Stimulated activated CD4-positive, alpha-beta T cell treated with anti-CD3 and anti-CD28 coated beads, Interleukin-4, amount 100 ng/mL, for 48 hours (primary cell): ENCODE data around the gene CFAP210.

Source experiments
- DNase-seq, 2 donors: peaks; one replicate each; pipeline ENCODE4 v3.0.0-alpha.2; 2020; ENCODE audit warnings: low read depth in 2 of 2

The CFAP210 gene

GRCh38 chr2:169673106-169673505, 21.1 kb downstream of the CFAP210 start:
- no peak for DNase-seq

DNA sequence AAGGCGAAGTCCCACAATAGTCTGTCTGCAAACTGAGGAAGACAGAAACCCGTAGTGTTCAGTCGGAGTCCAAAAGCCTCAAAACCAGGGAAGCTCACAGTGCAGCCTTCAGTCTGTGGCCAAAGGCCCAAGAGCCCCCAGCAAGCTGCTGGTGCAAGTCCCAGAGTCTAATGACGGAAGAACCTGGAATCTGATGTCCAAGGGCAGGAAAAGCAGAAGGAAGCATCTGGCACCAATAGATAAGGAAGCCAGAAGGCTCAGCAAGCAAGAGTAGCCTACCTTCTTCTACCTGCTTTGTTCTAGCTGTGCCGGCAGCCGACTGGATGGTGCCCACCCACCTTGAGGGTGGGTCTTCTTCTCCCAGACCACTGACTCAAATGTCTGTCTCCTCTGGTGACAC, 21.8 kb downstream of the CFAP210 start:
- DNase-seq = no peak

GRCh38 chr2:169670937-169671336, 23.3 kb downstream of the CFAP210 start:
- DNase-seq = no peak

DNA sequence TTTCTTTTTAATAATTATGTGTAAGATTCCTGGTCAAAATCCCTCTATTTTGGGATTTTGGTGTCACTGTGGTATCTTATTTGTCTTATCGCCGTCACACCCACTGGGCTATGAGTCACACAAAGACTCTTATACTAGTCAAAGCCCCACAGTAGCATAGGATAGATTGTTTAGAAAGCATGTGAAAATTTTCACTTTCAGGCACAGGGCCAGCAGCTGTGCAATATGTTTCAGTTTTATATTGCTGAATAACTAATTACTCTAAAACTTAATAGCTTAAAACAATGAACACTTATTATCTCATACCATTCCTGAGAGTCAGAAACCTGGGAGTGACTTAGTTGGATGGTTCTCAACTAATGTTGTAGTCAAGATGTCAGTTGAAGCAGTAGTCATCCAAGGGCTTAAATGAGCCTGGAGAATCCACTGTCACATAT, 24.0 kb downstream of the CFAP210 start:
- no peak for DNase-seq

- no peak for DNase-seq
Measured at GRCh38 chr2:169667583-169667982, 26.6 kb downstream of the CFAP210 start.

DNA sequence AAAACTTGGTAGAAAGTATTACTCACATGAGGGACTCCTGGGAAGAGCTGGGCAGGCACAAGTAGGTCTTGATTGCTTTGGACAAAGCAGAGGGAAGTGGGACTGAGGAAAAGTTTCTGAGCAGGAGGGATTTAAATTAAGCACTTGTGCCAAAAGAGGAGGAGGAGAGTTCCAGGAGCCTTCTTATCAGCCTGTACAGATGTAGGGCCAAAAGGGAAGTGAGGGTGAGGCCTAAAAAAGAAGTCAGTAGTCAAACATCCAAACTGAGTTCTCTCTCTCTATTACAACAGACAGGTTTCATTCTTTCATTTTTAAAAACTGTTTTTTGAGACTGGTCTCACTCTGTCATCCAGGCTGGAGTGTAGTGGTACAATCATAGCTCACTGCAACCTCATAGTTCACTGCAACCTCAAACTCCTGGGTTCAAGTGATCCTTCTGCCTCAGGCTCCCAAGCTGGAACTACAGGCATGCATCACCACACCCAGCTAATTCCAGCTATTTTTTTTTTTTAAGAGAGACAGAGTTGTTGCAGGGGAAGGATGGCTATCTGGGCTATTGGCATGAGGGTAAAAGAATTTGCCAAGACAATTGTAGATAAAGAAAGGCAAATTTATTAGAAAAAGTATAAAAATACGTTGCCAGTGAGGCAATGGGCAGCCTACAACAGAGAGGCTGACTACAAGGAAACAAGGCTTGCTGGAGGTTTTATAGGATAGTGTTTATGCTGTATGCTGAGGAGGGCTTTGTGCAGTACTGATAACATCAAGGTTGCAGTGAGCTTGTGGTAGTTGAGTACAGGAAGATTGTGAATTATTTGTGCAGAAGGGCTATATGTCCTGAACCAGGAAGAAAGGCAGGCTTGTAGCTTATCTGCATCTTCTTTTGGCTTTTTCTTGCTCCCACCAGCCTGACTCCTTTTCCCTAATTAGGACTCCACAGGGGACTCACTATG, 29.0 kb downstream of the CFAP210 start:
- no peak for DNase-seq

- no peak for DNase-seq
Measured at GRCh38 chr2:169664600-169664977, 29.6 kb downstream of the CFAP210 start.

GRCh38 chr2:169663247-169663646, 31.0 kb downstream of the CFAP210 start:
- DNase-seq = no peak

DNA sequence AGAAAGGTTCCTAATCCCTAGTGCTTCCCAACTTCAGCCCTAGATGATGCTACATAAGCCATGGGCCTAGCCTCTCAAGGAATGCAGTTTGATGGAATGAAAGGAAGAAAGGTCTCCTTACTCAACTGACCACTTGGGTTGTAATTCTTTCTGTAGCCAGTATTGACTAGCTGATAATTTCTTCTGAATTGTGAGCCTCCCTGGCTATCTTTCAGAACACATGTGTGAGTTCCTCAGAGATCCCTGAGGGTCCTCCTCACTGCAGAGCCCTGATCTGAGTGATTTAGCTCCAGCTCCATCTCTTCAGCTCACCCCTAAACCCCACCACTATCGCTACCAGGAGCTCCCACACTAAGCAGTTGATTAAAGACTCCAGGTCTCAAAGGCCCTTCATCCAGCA, 31.5 kb downstream of the CFAP210 start:
- no peak for DNase-seq

- DNase-seq = no peak
Measured at GRCh38 chr2:169661265-169661664, 32.9 kb downstream of the CFAP210 start.

DNA sequence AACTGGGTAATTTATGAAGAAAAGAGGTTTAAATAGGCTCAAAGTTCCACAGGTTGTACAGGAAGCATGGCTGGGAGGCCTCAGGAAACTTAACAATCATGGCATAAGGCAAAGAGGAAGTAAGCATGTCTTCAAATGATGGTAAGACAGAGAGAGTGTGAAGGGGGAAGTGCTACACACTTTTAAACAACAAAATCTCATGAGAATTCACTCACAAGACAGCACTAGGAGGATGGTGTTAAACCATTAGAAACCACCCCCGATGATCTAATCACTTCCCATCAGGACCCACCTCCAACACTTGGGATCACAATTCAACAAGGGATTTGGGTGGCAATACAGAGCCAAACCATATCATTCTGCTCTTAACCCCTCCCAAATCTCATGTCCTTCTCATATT, 34.9 kb downstream of the CFAP210 start:
- DNase-seq = no peak

DNA sequence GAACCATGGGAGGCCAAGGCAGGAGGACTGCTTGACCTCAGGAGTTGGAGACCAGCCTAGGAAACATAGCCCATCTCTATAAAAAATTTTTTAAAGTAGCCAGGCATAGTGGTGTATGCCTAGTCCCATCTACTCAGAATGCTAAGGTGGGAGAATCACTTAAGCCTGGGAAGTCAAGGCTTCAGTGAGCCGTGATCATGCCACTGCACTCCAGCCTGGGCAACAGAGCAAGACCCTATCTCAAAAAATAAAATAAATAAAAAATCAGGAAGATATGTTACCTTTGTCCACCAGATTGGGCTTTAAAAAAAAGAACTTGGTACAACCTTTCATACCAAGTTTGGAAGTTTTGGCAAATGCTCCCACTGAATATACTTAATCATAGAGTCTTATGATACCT, 35.3 kb downstream of the CFAP210 start:
- DNase-seq = no peak

- DNase-seq = no peak
Measured at GRCh38 chr2:169656164-169656563, 38.0 kb downstream of the CFAP210 start.

GRCh38 chr2:169653636-169654035, 40.6 kb downstream of the CFAP210 start:
- DNase-seq = no peak

DNA sequence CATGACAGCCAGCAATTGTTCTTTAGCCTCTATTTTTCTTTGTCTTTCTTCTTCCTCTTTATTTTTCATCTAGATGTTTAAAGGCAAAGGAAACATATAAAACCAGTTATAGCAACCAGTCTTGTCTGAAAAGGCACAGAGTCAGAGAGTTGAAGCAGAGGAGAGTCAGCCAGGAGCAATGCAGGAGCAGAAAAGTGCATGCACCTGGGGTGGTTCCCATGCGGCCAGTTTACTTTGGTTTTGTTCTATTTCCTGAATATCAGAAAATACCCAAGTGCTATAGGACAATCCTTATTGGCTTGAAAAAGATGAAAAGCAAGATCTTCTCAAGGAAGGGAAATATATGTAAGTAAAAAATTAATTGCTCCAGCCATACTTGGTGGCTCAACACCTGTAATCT, 44.9 kb downstream of the CFAP210 start:
- DNase-seq = no peak

- DNase-seq = no peak
Measured at GRCh38 chr2:169647496-169647895, 46.7 kb downstream of the CFAP210 start.

- no peak for DNase-seq
Measured at GRCh38 chr2:169644173-169644572, 50.0 kb downstream of the CFAP210 start.

DNA sequence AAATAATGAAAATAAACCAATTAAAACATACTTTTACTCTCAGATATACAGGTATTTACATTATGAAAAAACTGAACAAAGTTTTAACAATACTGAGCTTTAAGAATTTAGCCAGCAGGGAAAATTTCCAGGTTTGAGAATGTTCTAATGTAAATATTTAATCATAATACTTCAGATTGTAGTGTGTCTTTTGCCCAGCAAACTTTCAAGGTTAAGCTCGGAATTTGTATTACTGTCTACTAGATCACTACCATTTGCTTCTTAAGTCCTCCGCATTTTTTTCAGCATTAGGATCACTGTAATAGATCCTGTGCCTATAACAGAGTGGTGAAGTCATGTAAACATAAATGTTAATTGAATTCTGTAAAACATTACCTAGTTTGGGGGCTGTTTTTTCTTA, 52.7 kb downstream of the CFAP210 start:
- no peak for DNase-seq

DNA sequence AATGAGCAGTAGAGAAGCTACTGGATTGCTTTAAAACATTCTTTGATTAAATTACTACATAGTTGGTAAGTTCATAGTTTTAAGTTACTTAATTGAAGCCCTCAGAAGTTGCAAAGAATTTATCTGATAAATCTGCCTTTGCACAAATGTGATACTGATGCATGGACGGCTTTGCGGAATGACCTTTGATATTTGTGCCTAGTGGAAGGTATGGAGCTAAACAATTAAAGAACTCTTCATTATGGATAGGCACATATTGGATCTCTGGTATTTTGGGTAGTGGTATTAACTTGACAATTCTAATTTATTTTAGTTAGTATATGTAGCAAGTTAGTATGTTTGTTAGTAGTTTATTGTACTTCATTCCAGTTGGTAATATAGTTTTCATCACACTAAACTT, 54.1 kb downstream of the CFAP210 start:
- no peak for DNase-seq

GRCh38 chr2:169637620-169638019, 56.6 kb downstream of the CFAP210 start:
- no peak for DNase-seq

- no peak for DNase-seq
Measured at GRCh38 chr2:169636440-169637097, 57.6 kb downstream of the CFAP210 start.

- no peak for DNase-seq
Measured at GRCh38 chr2:169625781-169626180, 68.4 kb downstream of the CFAP210 start.

- DNase-seq = no peak
Measured at GRCh38 chr2:169623235-169623634, 71.0 kb downstream of the CFAP210 start.
